HCT116 (cell line): ENCODE results near the gene LNP1.

Experiments used
- POLR2AphosphoS5 ChIP-seq: IDR thresholded peaks from 2 replicates; pipeline ENCODE4 v1.6.1; 2011; ENCODE audit warnings: mild to moderate bottlenecking, low read depth, low read length, moderate library complexity
- SIN3A ChIP-seq: IDR thresholded peaks from 2 replicates; pipeline ENCODE4 v1.6.1; 2012; ENCODE audit warnings: low read depth
- TF ChIP-seq, protein P1 (sequence below): IDR thresholded peaks from 2 replicates; pipeline ENCODE4 v1.6.1; 2012; ENCODE audit warnings: low read depth
- TF ChIP-seq, protein P2 (sequence below): IDR thresholded peaks from 2 replicates; pipeline ENCODE4 v1.6.1; 2012

GRCh38 chr3:100376301-100376700 is 25.0 kb upstream of the LNP1 start:
- TF ChIP-seq, protein P1, sequence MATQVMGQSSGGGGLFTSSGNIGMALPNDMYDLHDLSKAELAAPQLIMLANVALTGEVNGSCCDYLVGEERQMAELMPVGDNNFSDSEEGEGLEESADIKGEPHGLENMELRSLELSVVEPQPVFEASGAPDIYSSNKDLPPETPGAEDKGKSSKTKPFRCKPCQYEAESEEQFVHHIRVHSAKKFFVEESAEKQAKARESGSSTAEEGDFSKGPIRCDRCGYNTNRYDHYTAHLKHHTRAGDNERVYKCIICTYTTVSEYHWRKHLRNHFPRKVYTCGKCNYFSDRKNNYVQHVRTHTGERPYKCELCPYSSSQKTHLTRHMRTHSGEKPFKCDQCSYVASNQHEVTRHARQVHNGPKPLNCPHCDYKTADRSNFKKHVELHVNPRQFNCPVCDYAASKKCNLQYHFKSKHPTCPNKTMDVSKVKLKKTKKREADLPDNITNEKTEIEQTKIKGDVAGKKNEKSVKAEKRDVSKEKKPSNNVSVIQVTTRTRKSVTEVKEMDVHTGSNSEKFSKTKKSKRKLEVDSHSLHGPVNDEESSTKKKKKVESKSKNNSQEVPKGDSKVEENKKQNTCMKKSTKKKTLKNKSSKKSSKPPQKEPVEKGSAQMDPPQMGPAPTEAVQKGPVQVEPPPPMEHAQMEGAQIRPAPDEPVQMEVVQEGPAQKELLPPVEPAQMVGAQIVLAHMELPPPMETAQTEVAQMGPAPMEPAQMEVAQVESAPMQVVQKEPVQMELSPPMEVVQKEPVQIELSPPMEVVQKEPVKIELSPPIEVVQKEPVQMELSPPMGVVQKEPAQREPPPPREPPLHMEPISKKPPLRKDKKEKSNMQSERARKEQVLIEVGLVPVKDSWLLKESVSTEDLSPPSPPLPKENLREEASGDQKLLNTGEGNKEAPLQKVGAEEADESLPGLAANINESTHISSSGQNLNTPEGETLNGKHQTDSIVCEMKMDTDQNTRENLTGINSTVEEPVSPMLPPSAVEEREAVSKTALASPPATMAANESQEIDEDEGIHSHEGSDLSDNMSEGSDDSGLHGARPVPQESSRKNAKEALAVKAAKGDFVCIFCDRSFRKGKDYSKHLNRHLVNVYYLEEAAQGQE, result no peak
- no peak for TF ChIP-seq SIN3A
- no peak for TF ChIP-seq POLR2AphosphoS5
- TF ChIP-seq, protein P2, sequence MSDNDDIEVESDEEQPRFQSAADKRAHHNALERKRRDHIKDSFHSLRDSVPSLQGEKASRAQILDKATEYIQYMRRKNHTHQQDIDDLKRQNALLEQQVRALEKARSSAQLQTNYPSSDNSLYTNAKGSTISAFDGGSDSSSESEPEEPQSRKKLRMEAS, result no peak
